H9 (cell line): ENCODE results near the gene SLC25A41. TPM values are rescaled to one million over a fixed set of nuclear protein-coding genes. Genes with fewer than 3 reads are reported as not detected.
A peak's percentile ranks its signal among the peaks of the same experiment; 100 is the strongest.

Source experiments
- DNase-seq: peaks from one replicate; pipeline ENCODE4 v3.0.0-alpha.2; 2017
- H2AFZ ChIP-seq: one replicate; pipeline ENCODE4 v1.6.1; 2013; ENCODE audit warnings: mild to moderate bottlenecking, low read length, control low read depth, moderate library complexity
- H2AK5ac ChIP-seq: 2 replicates; pipeline ENCODE4 v1.6.1; 2013; ENCODE audit warnings: low read length, control low read depth, mixed read lengths; ENCODE audit not compliant: insufficient read length
- H2BK120ac ChIP-seq: one replicate; pipeline ENCODE4 v1.6.1; 2013; ENCODE audit warnings: low read depth, mild to moderate bottlenecking, low read length, control low read depth, inconsistent platforms; ENCODE audit not compliant: poor library complexity, severe bottlenecking
- H2BK12ac ChIP-seq: 2 replicates; pipeline ENCODE4 v1.6.1; 2013; ENCODE audit warnings: low read length, control low read depth, mixed read lengths, low read depth; ENCODE audit not compliant: insufficient read length
- H2BK15ac ChIP-seq: 2 replicates; pipeline ENCODE4 v1.6.1; 2013; ENCODE audit warnings: low read depth, low read length, control low read depth
- H2BK20ac ChIP-seq: one replicate; pipeline ENCODE4 v1.6.1; 2013; ENCODE audit warnings: low read depth, mild to moderate bottlenecking, low read length, control low read depth, inconsistent platforms; ENCODE audit not compliant: poor library complexity, severe bottlenecking
- H2BK5ac ChIP-seq: 2 replicates; pipeline ENCODE4 v1.6.1; 2013; ENCODE audit warnings: low read length, control low read depth, mixed read lengths; ENCODE audit not compliant: insufficient read length
- H3K14ac ChIP-seq: 2 replicates; pipeline ENCODE4 v1.6.1; 2013; ENCODE audit warnings: low read length, control low read depth; ENCODE audit not compliant: insufficient read depth
- H3K18ac ChIP-seq: 2 replicates; pipeline ENCODE4 v1.6.1; 2013; ENCODE audit warnings: low read depth, mild to moderate bottlenecking, mixed read lengths, low read length, control low read depth; ENCODE audit not compliant: insufficient read length
- H3K23ac ChIP-seq: 2 replicates; pipeline ENCODE4 v1.6.1; 2013; ENCODE audit warnings: low read length, control low read depth, mixed read lengths, low read depth; ENCODE audit not compliant: insufficient read length
- H3K23me2 ChIP-seq: 2 replicates; pipeline ENCODE4 v1.6.1; 2013; ENCODE audit warnings: low read depth, mild to moderate bottlenecking, mixed read lengths, low read length, control low read depth; ENCODE audit not compliant: insufficient read length, poor library complexity, severe bottlenecking
- H3K27ac ChIP-seq: 2 replicates; pipeline ENCODE4 v1.5.1; 2013; ENCODE audit warnings: low read length, control low read depth, mixed read lengths, low read depth; ENCODE audit not compliant: insufficient read length
- H3K27me3 ChIP-seq: 2 replicates; pipeline ENCODE4 v1.6.1; 2013; ENCODE audit warnings: low read length, control low read depth, inconsistent platforms; ENCODE audit not compliant: insufficient read depth
- H3K4ac ChIP-seq: 2 replicates; pipeline ENCODE4 v1.6.1; 2013; ENCODE audit warnings: low read depth, mild to moderate bottlenecking, control low read depth, inconsistent platforms, low read length, moderate library complexity
- H3K4me1 ChIP-seq: 2 replicates; pipeline ENCODE4 v1.6.1; 2013; ENCODE audit warnings: low read length, control low read depth, inconsistent platforms; ENCODE audit not compliant: insufficient read depth
- H3K4me2 ChIP-seq: 2 replicates; pipeline ENCODE4 v1.6.1; 2013; ENCODE audit warnings: low read length, control low read depth, mixed read lengths; ENCODE audit not compliant: insufficient read length, insufficient read depth
- H3K56ac ChIP-seq: 2 replicates; pipeline ENCODE4 v1.6.1; 2013; ENCODE audit warnings: low read depth, mild to moderate bottlenecking, mixed read lengths, low read length, control low read depth; ENCODE audit not compliant: insufficient read length
- H3K79me1 ChIP-seq: 2 replicates; pipeline ENCODE4 v1.6.1; 2013; ENCODE audit warnings: low read depth, mild to moderate bottlenecking, moderate library complexity, low read length, control low read depth, inconsistent platforms; ENCODE audit not compliant: insufficient read depth, poor library complexity, severe bottlenecking
- H3K79me2 ChIP-seq: 2 replicates; pipeline ENCODE4 v1.6.1; 2013; ENCODE audit warnings: low read length, control low read depth, inconsistent platforms; ENCODE audit not compliant: insufficient read depth
- H3K9ac ChIP-seq: 2 replicates; pipeline ENCODE4 v1.6.1; 2013; ENCODE audit warnings: low read length, control low read depth, mixed read lengths; ENCODE audit not compliant: insufficient read length; ENCODE audit errors: extremely low read depth
- H3K9me3 ChIP-seq: one replicate; pipeline ENCODE4 v1.6.1; 2013; ENCODE audit warnings: low read depth, low read length, inconsistent platforms; ENCODE audit not compliant: control insufficient read depth
- H3T11ph ChIP-seq: one replicate; pipeline ENCODE4 v1.6.1; 2013; ENCODE audit warnings: mild to moderate bottlenecking, low read length, control low read depth, inconsistent platforms
- H4K20me1 ChIP-seq: one replicate; pipeline ENCODE4 v1.6.1; 2013; ENCODE audit not compliant: control insufficient read depth, insufficient read length, insufficient read depth
- H4K5ac ChIP-seq: 2 replicates; pipeline ENCODE4 v1.6.1; 2013; ENCODE audit warnings: low read depth, mild to moderate bottlenecking, mixed read lengths, low read length, control low read depth; ENCODE audit not compliant: insufficient read length
- H4K8ac ChIP-seq: replicated peaks from 2 replicates; pipeline ENCODE4 v1.6.1; 2013; ENCODE audit warnings: low read length, control low read depth, mixed read lengths, low read depth; ENCODE audit not compliant: insufficient read length
- H4K91ac ChIP-seq: 2 replicates; pipeline ENCODE4 v1.6.1; 2013; ENCODE audit warnings: low read depth, mild to moderate bottlenecking, moderate library complexity, mixed read lengths, low read length, control low read depth; ENCODE audit not compliant: insufficient read length
- H3K27ac Mint-ChIP-seq, 3 experiments: 2 replicates in 2 of 3; 3 replicates in 1 of 3; pipeline ENCODE4 v1.8.0; 2020 to 2021; ENCODE audit warnings: mixed read lengths in 3 of 3, mild to moderate bottlenecking in 1 of 3, moderate library complexity in 1 of 3
- H3K27me3 Mint-ChIP-seq: 2 replicates; pipeline ENCODE4 v1.8.0; 2021; ENCODE audit warnings: low read depth, mild to moderate bottlenecking, moderate library complexity, mixed read lengths
- H3K36me3 Mint-ChIP-seq, 3 experiments: 2 replicates in 2 of 3; 3 replicates in 1 of 3; pipeline ENCODE4 v1.8.0; 2020 to 2021; ENCODE audit warnings: low read depth in 3 of 3, mixed read lengths in 3 of 3; ENCODE audit not compliant: insufficient read depth in 1 of 3
- H3K4me1 Mint-ChIP-seq, 2 experiments: 2 replicates each; pipeline ENCODE4 v1.8.0; 2020; ENCODE audit warnings: mixed read lengths in 2 of 2
- H3K4me3 Mint-ChIP-seq, 2 experiments: 2 replicates in 1 of 2; 3 replicates in 1 of 2; pipeline ENCODE4 v1.8.0; 2020 to 2021; ENCODE audit warnings: mild to moderate bottlenecking in 2 of 2, mixed read lengths in 2 of 2, moderate library complexity in 1 of 2
- H3K9me3 Mint-ChIP-seq, 2 experiments: 2 replicates in 1 of 2; 3 replicates in 1 of 2; pipeline ENCODE4 v1.8.0; 2020; ENCODE audit warnings: mild to moderate bottlenecking in 2 of 2, mixed read lengths in 2 of 2, moderate library complexity in 1 of 2
- WGBS: extraction: QIAGEN DNeasy Blood & Tissue Kit; methylation state at CpG from one replicate; pipeline ENCODE4 v1.1.7; 2013; ENCODE audit warnings: missing lambda C conversion rate, low lambda C conversion rate, mixed read lengths; ENCODE audit not compliant: insufficient read length; ENCODE audit errors: extremely low coverage; 5-methylcytosine and 5-hydroxymethylcytosine counted together
- total RNA-seq: library from RNA; stranded (reverse); gene quantifications from 2 replicates; pipeline ENCODE4 v1.2.1, GENCODE V29; 2021
- TF ChIP-seq, protein P1 (sequence below): fragments of 200-600 bp; sonication (generic); conservative IDR thresholded peaks from 3 replicates; pipeline ENCODE4 v1.8.0; 2021; ENCODE audit warnings: antibody characterized with exemption, mild to moderate bottlenecking

The SLC25A41 gene
- total RNA-seq, 1 experiment from 2014 or later: 0.20 TPM

DNA sequence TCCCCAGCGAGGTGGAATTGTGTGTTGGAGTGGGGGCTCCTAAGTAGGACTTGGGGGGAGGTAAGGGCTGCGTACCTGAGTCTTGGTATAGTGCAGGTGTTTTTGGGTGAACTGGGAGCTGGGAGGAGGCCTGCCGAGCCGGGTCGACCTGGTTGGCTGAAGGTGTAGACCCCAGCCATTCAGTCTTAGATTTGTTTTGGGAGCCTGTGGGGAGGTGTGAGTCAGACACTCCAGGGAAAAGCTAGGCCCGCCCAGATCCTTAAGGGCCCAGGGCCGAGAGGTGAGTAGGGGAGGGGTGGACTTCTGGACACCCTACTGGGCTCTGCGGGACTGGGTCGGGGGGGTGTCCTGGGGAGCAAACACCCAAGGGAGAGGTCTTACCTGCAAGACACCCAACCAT, 31.4 kb upstream of the SLC25A41 start:
- no peak overlapping the region for H4K8ac ChIP-seq
- H3K27me3 ChIP-seq: no peaks in the 10 kb centered on the region
- peaks cover 6% of the 10 kb centered on the region for H3K23me2 ChIP-seq
- Mint-ChIP-seq H3K27ac (peak overlapping the region in 2 of 3 experiments; percentile 41 to 77; a peak in 3 of 7 replicates), H3K27me3 (peaks cover 7% of the 10 kb centered on the region), H3K36me3 (peaks cover 0 to 31% (median 23%) of the 10 kb centered on the region in 3 experiments; a peak in 5 of 7 replicates), H3K9me3 (no peaks in the 10 kb centered on the region; a peak in 1 of 5 replicates), H3K4me3 (peak overlapping the region; percentile 83 to 91), H3K4me1 (peaks cover 11 to 27% of the 10 kb centered on the region in 2 experiments)
- H2AK5ac ChIP-seq: no peak overlapping the region
- H3K79me2 ChIP-seq: no peaks in the 10 kb centered on the region
- no peak overlapping the region for H3K27ac ChIP-seq
- whole genome bisulfite sequencing: no CpG with 5 or more reads among the region's 9 CpGs
- no peak overlapping the region for H2BK20ac ChIP-seq
- H2AFZ ChIP-seq: no peak overlapping the region
- H4K91ac ChIP-seq: no peak overlapping the region
- no peak overlapping the region for H3K23ac ChIP-seq
- H3K4me1 ChIP-seq: no peaks in the 10 kb centered on the region
- no peak for DNase-seq
- H3K9ac ChIP-seq: no peak overlapping the region
- H3T11ph ChIP-seq: no peak overlapping the region
- no peak overlapping the region for H3K18ac ChIP-seq
- TF ChIP-seq, protein P1, sequence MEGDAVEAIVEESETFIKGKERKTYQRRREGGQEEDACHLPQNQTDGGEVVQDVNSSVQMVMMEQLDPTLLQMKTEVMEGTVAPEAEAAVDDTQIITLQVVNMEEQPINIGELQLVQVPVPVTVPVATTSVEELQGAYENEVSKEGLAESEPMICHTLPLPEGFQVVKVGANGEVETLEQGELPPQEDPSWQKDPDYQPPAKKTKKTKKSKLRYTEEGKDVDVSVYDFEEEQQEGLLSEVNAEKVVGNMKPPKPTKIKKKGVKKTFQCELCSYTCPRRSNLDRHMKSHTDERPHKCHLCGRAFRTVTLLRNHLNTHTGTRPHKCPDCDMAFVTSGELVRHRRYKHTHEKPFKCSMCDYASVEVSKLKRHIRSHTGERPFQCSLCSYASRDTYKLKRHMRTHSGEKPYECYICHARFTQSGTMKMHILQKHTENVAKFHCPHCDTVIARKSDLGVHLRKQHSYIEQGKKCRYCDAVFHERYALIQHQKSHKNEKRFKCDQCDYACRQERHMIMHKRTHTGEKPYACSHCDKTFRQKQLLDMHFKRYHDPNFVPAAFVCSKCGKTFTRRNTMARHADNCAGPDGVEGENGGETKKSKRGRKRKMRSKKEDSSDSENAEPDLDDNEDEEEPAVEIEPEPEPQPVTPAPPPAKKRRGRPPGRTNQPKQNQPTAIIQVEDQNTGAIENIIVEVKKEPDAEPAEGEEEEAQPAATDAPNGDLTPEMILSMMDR: no peak
- H3K14ac ChIP-seq: 0 out of 2 replicates have a peak overlapping the region, but pooled peaks have one; percentile 34
- no peak overlapping the region for H4K5ac ChIP-seq
- peak overlapping the region; percentile 42 for H3K4me2 ChIP-seq
- no peak overlapping the region for H2BK5ac ChIP-seq
- no peak overlapping the region for H3K4ac ChIP-seq
- no peaks in the 10 kb centered on the region for H3K79me1 ChIP-seq
- no peaks in the 10 kb centered on the region for H4K20me1 ChIP-seq
- H3K9me3 ChIP-seq: no peaks in the 10 kb centered on the region
- no peak overlapping the region for H2BK120ac ChIP-seq
- H2BK15ac ChIP-seq: no peak overlapping the region; the same call in 1 of the 2 replicates
- H2BK12ac ChIP-seq: no peak overlapping the region
- no peak overlapping the region for H3K56ac ChIP-seq
